ENCODE results near the gene DCX.

The DCX gene

DNA sequence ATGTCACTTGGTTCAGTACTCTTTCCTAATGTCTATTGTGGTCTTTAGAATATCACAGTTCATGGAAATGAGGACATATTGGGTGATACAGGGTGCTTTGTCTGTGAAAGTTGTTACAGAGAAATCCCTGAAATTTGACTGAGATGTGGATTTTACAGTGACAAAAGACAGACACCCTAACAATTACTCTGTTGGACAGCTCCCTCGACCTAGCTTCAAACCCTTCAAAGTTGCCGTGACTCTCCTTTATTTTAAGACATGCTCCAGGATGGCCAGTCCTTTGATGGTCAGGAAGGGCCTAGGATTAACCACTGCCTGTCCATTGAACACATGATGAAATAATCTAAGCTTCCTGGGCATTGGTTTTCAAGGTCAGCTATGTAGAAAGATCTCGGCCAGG, 4.0 kb downstream of the DCX start:
- H3K27me3 ChIP-seq (replicated peaks; ENCODE audit: control insufficient read depth, insufficient read depth, low read length), result no peaks in the 10 kb centered on the region
- H3K36me3 ChIP-seq (ENCODE audit: control insufficient read depth, insufficient read depth, low read length), result no peaks in the 10 kb centered on the region
- TF ChIP-seq, protein P1, sequence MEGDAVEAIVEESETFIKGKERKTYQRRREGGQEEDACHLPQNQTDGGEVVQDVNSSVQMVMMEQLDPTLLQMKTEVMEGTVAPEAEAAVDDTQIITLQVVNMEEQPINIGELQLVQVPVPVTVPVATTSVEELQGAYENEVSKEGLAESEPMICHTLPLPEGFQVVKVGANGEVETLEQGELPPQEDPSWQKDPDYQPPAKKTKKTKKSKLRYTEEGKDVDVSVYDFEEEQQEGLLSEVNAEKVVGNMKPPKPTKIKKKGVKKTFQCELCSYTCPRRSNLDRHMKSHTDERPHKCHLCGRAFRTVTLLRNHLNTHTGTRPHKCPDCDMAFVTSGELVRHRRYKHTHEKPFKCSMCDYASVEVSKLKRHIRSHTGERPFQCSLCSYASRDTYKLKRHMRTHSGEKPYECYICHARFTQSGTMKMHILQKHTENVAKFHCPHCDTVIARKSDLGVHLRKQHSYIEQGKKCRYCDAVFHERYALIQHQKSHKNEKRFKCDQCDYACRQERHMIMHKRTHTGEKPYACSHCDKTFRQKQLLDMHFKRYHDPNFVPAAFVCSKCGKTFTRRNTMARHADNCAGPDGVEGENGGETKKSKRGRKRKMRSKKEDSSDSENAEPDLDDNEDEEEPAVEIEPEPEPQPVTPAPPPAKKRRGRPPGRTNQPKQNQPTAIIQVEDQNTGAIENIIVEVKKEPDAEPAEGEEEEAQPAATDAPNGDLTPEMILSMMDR (IDR thresholded peaks at IDR 0.05; ENCODE audit: insufficient read depth, low read length, poor library complexity, severe bottlenecking), result no peak
- DNase-seq (ENCODE audit: extremely low read depth, insufficient read length), result no peak
- H3K4me3 ChIP-seq (replicated peaks; ENCODE audit: low read depth, low read length), result no peak overlapping the region

DNA sequence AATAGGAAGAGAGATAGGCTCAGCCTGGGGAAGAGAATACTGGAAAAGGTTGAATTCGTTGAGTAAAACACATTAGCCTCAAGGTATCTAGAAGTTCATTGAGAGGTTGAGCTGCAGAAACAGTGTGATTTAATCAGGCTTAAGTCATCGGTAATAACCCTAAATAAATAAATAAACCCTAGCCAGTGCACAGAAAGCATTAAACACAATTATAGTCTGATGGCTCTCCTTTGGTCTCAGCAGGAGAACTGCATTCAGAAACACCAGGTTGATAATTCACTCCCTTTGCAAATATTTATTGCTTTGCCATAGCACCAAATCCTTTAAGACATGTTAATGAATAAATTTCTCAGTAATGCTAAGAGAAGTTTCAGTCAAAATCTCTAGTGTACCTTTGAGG, 9.6 kb downstream of the DCX start:
- TF ChIP-seq, protein P1 (IDR thresholded peaks at IDR 0.05; ENCODE audit: insufficient read depth, low read length, poor library complexity, severe bottlenecking), result no peak
- no peak overlapping the region for H3K4me3 ChIP-seq (replicated peaks; ENCODE audit: low read depth, low read length)
- no peaks in the 10 kb centered on the region for H3K27me3 ChIP-seq (replicated peaks; ENCODE audit: control insufficient read depth, insufficient read depth, low read length)
- no peak for DNase-seq (ENCODE audit: extremely low read depth, insufficient read length)
- H3K36me3 ChIP-seq (ENCODE audit: control insufficient read depth, insufficient read depth, low read length), result no peaks in the 10 kb centered on the region

DNA sequence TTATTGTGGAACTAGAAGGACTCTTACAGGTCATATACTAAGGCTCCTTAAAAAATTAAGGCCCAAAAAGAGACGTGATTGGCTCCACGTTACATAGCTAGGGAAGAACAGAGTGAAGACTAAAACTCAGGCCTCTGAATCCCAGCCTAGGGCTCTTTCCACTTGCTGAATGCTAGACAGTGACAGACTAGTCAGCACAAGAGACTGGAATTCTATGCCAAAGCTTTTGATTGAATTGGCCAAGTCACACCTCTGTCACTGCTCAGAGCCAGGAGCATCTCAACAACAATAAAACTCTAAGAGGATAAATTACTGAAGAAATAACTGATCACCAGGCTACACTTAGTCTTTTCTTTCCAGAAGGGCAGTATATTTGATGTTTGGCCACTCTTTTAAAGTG, 16.8 kb downstream of the DCX start:
- no peak overlapping the region for H3K4me3 ChIP-seq (replicated peaks; ENCODE audit: low read depth, low read length)
- H3K27me3 ChIP-seq (replicated peaks; ENCODE audit: control insufficient read depth, insufficient read depth, low read length), result no peaks in the 10 kb centered on the region
- no peak for DNase-seq (ENCODE audit: extremely low read depth, insufficient read length)
- H3K36me3 ChIP-seq (ENCODE audit: control insufficient read depth, insufficient read depth, low read length), result no peaks in the 10 kb centered on the region
- TF ChIP-seq, protein P1 (IDR thresholded peaks at IDR 0.05; ENCODE audit: insufficient read depth, low read length, poor library complexity, severe bottlenecking), result no peak

DNA sequence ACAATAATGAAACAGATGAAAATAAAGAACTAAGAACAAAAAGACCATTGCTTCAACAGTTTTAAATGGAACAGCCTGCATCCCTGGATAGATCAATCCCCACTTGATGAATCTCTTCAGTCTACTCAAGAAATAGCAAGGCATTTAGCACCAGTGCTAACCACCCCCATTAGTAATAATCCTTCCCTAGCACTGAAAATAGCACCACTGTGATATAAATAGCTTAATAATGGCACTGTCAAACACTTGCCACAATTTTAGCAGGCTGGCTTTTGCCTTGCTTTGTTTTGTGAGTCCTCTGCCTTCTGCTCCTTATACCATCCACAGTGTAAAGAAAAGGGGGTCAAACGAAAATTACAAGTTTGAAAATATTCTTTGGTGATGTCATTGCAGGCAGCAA, 17.4 kb downstream of the DCX start:
- no peak overlapping the region for H3K4me3 ChIP-seq (replicated peaks; ENCODE audit: low read depth, low read length)
- TF ChIP-seq, protein P1 (IDR thresholded peaks at IDR 0.05; ENCODE audit: insufficient read depth, low read length, poor library complexity, severe bottlenecking), result no peak
- no peaks in the 10 kb centered on the region for H3K36me3 ChIP-seq (ENCODE audit: control insufficient read depth, insufficient read depth, low read length)
- no peaks in the 10 kb centered on the region for H3K27me3 ChIP-seq (replicated peaks; ENCODE audit: control insufficient read depth, insufficient read depth, low read length)
- no peak for DNase-seq (ENCODE audit: extremely low read depth, insufficient read length)

DNA sequence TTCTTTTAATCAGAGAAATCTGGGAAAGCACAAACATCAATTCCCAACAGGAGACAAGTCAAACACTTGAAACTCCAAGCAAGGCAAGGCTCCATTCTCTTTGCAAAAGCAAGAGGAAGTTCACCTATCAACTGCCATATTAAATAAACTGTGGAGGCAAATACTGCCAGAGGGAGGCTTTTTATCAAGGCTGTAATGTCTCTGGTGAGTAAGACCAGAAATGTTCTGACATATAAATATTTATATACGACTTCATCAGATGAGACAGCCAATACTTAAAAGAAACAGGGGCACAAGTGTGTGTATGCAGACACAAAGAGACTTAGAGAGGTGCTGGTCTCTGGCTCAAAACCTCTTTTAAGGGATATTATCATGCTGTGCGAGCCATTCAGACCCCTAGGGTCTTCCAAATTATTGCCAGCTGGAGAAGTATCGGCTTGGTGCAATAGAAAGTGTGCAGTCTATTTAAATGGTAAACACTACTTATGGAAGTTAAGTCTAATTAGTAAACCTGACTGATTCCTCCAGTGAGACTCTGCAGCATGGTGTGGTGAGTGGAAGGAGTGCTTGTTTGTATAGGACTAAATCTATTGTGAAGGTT, 24.4 kb downstream of the DCX start:
- TF ChIP-seq, protein P1 (IDR thresholded peaks at IDR 0.05; ENCODE audit: insufficient read depth, low read length, poor library complexity, severe bottlenecking), result no peak
- H3K36me3 ChIP-seq (ENCODE audit: control insufficient read depth, insufficient read depth, low read length), result no peaks in the 10 kb centered on the region

More for the DNA sequence above, 24.4 kb downstream of the DCX start:
- no peak for DNase-seq (ENCODE audit: extremely low read depth, insufficient read length)
- no peaks in the 10 kb centered on the region for H3K27me3 ChIP-seq (replicated peaks; ENCODE audit: control insufficient read depth, insufficient read depth, low read length)
- H3K4me3 ChIP-seq (replicated peaks; ENCODE audit: low read depth, low read length), result no peak overlapping the region

All from GM06990 (cell line).